ENCODE measurements around the gene GALNT1. TPM values are rescaled to one million over a fixed set of nuclear protein-coding genes. Genes with fewer than 3 reads are reported as not detected.

GALNT1 gene
- total RNA-seq, 1 donor = 796 TPM

DNA sequence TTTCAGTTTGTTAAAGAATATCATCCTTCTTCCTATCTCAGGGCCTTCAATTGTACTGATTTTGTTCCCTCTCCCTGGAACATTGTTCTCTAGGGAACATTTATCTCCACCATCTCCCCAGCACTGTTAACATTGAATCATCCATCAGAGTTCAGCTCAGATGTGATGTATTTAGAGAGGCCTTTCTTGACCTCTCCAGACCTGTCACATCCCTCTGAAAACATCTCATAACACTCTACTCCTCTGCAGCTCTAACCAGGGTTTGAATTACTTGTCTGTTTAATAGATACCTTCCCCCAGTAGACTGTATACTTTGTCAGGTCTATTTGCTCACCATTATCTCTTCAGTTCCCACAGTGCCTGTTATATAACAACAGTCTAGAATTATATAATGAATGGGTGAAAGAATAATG lies 98.6 kb downstream of the GALNT1 start:
- H3K4me1 ChIP-seq (ENCODE audit: insufficient read depth, low read length) = peaks cover 42% of the 10 kb centered on the region
- TF ChIP-seq, protein P1, sequence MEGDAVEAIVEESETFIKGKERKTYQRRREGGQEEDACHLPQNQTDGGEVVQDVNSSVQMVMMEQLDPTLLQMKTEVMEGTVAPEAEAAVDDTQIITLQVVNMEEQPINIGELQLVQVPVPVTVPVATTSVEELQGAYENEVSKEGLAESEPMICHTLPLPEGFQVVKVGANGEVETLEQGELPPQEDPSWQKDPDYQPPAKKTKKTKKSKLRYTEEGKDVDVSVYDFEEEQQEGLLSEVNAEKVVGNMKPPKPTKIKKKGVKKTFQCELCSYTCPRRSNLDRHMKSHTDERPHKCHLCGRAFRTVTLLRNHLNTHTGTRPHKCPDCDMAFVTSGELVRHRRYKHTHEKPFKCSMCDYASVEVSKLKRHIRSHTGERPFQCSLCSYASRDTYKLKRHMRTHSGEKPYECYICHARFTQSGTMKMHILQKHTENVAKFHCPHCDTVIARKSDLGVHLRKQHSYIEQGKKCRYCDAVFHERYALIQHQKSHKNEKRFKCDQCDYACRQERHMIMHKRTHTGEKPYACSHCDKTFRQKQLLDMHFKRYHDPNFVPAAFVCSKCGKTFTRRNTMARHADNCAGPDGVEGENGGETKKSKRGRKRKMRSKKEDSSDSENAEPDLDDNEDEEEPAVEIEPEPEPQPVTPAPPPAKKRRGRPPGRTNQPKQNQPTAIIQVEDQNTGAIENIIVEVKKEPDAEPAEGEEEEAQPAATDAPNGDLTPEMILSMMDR (IDR thresholded peaks at IDR 0.05; ENCODE audit: extremely low read depth, low read depth, low read length) = no peak

DNA sequence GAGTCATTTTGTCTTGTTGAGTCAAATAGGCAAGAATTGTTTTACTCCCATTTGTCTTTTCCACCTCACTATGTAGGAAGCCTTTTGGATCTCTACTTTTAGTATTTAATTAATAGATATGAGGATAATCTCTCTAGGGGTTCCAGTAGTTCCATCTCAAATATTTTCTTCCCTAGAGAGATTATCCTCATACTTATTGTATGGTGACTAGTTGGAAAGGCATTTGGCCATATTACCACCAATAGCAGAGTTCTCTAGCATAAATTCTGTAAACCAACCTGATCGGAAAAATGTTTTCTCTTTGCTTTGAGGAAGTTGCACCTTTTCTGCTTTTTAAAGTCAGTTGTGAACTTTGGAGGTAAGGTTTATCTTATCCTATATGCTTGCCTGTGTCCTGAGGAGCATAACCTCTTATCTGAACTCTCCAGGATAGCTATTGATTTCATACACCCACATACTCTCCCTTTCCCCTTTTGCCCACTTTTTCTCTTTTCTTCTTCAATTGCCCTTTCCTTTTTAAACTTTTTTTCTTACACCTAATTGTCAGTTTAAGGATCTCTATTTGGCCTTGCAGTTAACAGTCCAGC lies 100.8 kb downstream of the GALNT1 start:
- Histone ChIP-seq H3K4me1 (ENCODE audit: insufficient read depth, low read length) (peaks cover 42% of the 10 kb centered on the region), H3K79me2 (ENCODE audit: insufficient read depth, low read length) (peaks cover 38% of the 10 kb centered on the region), H3K4me3 (ENCODE audit: insufficient read depth, low read length) (no peak overlapping the region), H3K27me3 (ENCODE audit: insufficient read depth, low read length) (no peaks in the 10 kb centered on the region), H4K20me1 (ENCODE audit: insufficient read depth, low read length) (peaks cover 25% of the 10 kb centered on the region), H3K27ac (ENCODE audit: low read depth, low read length) (peak overlapping the region; percentile 46), H3K9me3 (ENCODE audit: low read depth, low read length) (no peaks in the 10 kb centered on the region), H3K4me2 (ENCODE audit: insufficient read depth, low read length) (peak overlapping the region; percentile 43), H2AFZ (ENCODE audit: low read length) (no peak overlapping the region), H3K36me3 (ENCODE audit: insufficient read depth, low read length) (peaks cover 63% of the 10 kb centered on the region)
- DNase-seq (ENCODE audit: insufficient read length, low spot score, missing footprints) = no peak
- TF ChIP-seq, protein P1 (IDR thresholded peaks at IDR 0.05; ENCODE audit: extremely low read depth, low read depth, low read length) = no peak

More for the DNA sequence above, 98.6 kb downstream of the GALNT1 start:
- DNase-seq (ENCODE audit: insufficient read length, low spot score, missing footprints) = no peak
- H3K36me3 ChIP-seq (ENCODE audit: insufficient read depth, low read length) = peaks cover 63% of the 10 kb centered on the region
- no peak overlapping the region for H2AFZ ChIP-seq (ENCODE audit: low read length)
- H4K20me1 ChIP-seq (ENCODE audit: insufficient read depth, low read length) = peaks cover 41% of the 10 kb centered on the region
- H3K4me3 ChIP-seq (ENCODE audit: insufficient read depth, low read length) = no peak overlapping the region
- peak overlapping the region; percentile 7 for H3K27ac ChIP-seq (ENCODE audit: low read depth, low read length)
- H3K9me3 ChIP-seq (ENCODE audit: low read depth, low read length) = no peaks in the 10 kb centered on the region
- peaks cover 53% of the 10 kb centered on the region for H3K79me2 ChIP-seq (ENCODE audit: insufficient read depth, low read length)
- no peaks in the 10 kb centered on the region for H3K27me3 ChIP-seq (ENCODE audit: insufficient read depth, low read length)
- H3K4me2 ChIP-seq (ENCODE audit: insufficient read depth, low read length) = no peak overlapping the region

DNA sequence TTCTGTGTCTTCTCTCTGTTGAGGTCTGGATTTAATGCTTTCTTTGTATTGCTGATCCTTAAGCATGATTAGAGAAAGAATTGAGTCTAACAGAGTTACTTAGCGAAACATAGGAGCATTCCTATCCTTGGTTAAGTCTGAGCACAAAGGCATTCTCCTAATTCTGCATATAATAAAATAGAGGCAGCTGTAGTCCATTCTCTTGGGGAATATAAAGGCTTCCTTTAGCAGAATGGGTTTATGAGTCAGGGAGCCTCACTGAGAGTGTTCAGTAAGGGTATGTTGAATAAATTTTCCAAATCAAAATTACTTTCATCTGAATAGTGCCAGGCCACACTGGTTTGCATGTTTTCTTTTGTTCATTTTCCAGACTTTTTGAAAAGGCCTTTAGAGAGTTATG lies 101.5 kb downstream of the GALNT1 start:
- Histone ChIP-seq H3K4me3 (ENCODE audit: insufficient read depth, low read length) (no peak overlapping the region), H4K20me1 (ENCODE audit: insufficient read depth, low read length) (peaks cover 24% of the 10 kb centered on the region), H3K27me3 (ENCODE audit: insufficient read depth, low read length) (no peaks in the 10 kb centered on the region), H3K36me3 (ENCODE audit: insufficient read depth, low read length) (peaks cover 62% of the 10 kb centered on the region), H3K4me1 (ENCODE audit: insufficient read depth, low read length) (peaks cover 42% of the 10 kb centered on the region), H3K27ac (ENCODE audit: low read depth, low read length) (peak overlapping the region; percentile 46), H3K4me2 (ENCODE audit: insufficient read depth, low read length) (peak overlapping the region; percentile 43), H3K9me3 (ENCODE audit: low read depth, low read length) (no peaks in the 10 kb centered on the region), H2AFZ (ENCODE audit: low read length) (no peak overlapping the region), H3K79me2 (ENCODE audit: insufficient read depth, low read length) (peaks cover 35% of the 10 kb centered on the region)
- TF ChIP-seq, protein P1 (IDR thresholded peaks at IDR 0.05; ENCODE audit: extremely low read depth, low read depth, low read length) = no peak
- peak; percentile 27 for DNase-seq (ENCODE audit: insufficient read length, low spot score, missing footprints)

DNA sequence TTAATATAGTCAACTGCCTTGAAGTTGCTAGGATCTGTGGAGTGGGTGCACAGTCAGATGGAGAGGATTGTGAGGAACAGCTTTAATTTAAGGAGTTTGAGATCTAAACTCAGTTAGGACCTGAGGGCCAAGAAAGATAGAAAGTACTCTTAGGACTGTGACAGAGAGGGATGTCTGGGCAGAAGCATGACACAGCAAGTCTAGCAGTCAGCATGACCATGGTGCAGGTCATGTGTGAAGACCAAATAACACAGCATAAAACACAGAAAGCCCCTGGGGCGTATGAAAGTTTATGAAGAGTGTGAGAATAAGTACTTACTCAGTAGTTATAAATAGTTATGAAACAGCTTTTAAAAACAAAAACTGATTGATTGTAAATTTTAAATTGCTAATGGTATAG lies 107.2 kb downstream of the GALNT1 start:
- TF ChIP-seq, protein P1 (IDR thresholded peaks at IDR 0.05; ENCODE audit: extremely low read depth, low read depth, low read length) = no peak
- DNase-seq (ENCODE audit: insufficient read length, low spot score, missing footprints) = no peak

More for the DNA sequence above, 107.2 kb downstream of the GALNT1 start:
- peaks cover 2% of the 10 kb centered on the region for H3K4me1 ChIP-seq (ENCODE audit: insufficient read depth, low read length)
- no peak overlapping the region for H3K4me3 ChIP-seq (ENCODE audit: insufficient read depth, low read length)
- H3K36me3 ChIP-seq (ENCODE audit: insufficient read depth, low read length) = peaks cover 87% of the 10 kb centered on the region
- no peaks in the 10 kb centered on the region for H3K9me3 ChIP-seq (ENCODE audit: low read depth, low read length)
- peaks cover 24% of the 10 kb centered on the region for H3K79me2 ChIP-seq (ENCODE audit: insufficient read depth, low read length)
- no peaks in the 10 kb centered on the region for H3K27me3 ChIP-seq (ENCODE audit: insufficient read depth, low read length)
- H3K27ac ChIP-seq (ENCODE audit: low read depth, low read length) = no peak overlapping the region
- no peak overlapping the region for H3K4me2 ChIP-seq (ENCODE audit: insufficient read depth, low read length)
- H4K20me1 ChIP-seq (ENCODE audit: insufficient read depth, low read length) = peaks cover 3% of the 10 kb centered on the region
- H2AFZ ChIP-seq (ENCODE audit: low read length) = no peak overlapping the region

Data from osteoblast (primary cell).